LHCN-M2 (cell line): ENCODE measurements around the gene SLCO4A1. TPM values are rescaled to one million over a fixed set of nuclear protein-coding genes. Genes with fewer than 3 reads are reported as not detected.

Experiments
- DNase-seq: peaks from one replicate; pipeline ENCODE4 v3.0.0-alpha.2; 2012; ENCODE audit warnings: low read depth
- total RNA-seq: library from RNA; depleted of rRNA; stranded (reverse); fragments of >200 nt; gene quantifications from 2 replicates; pipeline ENCODE4 v1.2.3, GENCODE V29; 2014

The SLCO4A1 gene
- total RNA-seq, 1 experiment from 2014 or later = 0.17 TPM

DNA sequence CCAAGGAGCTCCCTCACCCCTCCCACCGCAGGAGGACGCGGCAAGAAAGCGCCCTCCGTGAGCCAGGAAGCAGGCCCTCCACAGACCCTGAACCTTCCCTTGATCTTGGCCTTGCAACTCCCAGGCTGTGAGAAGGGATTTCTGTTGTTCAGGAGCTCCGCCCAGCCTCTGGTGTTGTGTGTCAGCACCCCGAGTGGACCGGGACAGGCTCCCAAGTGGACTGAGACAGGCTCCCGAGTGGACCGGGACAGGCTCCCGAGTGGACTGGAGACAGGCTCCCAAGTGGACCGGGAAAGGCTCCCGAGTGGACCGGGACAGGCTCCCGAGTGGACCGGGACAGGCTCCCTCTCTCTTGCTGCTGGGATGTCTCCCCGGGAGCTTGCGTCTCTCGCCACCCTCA is 57.0 kb downstream of the SLCO4A1 start:
- DNase-seq = no peak

DNA sequence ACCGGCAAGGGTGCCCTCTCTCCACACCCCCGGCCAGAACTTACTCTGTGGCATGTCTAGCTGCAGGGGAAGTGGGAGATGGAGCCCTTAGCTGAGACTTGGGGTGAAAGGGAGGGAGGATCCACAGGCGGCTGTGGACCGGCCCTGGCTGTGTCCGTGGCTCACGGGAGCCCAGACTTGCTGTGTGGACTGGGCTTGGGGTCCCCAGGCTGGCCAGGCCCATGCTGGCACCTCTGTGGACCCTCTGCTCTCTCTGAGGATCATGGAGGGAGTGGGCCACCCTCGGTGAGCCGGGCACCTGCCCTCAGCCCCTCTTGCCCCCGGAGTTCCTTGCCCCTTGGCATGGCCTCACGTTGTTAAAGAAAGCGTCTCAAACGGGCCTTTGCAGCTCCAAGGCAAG is 57.4 kb downstream of the SLCO4A1 start:
- DNase-seq = no peak

- DNase-seq = no peak
Measured at GRCh38 chr20:62700261-62700930, 58.1 kb downstream of the SLCO4A1 start.

DNA sequence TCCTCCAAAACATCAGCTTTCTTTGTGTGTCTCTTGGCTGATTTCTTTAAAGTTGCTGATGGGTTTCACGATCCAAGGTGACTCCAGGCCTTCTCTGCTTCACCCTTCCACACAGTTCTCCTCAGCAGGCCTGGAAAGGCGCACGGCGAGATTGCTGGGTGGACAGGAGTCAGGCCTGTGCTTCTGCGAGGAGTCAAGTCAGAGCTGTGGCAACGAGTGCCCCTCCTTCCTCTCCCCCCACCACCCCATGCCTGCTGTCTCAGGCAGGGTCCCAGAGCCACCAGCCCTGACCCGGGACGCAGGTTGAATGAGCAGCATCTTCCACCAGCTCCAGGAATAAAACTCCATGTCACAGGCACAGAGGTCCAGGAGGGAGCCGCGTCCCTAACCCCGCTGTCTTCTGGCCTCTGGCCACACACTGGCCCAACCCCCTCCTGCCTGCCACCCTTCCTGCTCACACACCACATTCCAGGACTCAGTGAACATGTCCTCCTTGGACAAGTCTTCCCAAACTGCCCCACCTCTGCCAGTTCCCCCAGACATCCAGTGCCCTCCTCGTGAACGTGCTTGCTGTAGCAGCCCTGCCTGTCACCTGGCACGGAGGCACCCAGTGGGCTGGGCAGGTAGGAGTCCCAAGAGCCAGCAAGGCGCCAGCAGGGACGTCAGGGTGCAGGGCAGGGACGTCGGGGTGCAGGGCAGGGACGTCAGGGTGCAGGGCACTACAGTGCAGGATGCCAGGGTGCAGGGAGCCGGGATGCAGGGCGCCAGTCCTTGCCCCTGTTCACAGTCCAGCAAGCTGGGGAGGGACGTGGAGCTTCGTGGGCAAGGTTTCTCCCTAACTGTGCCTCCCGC is 59.1 kb downstream of the SLCO4A1 start:
- DNase-seq = no peak

GRCh38 chr20:62702013-62702300 is 59.7 kb downstream of the SLCO4A1 start:
- no peak for DNase-seq

- DNase-seq = peak; percentile 90
Measured at GRCh38 chr20:62702895-62703852, 60.9 kb downstream of the SLCO4A1 start.

GRCh38 chr20:62703853-62704228 is 61.5 kb downstream of the SLCO4A1 start:
- no peak for DNase-seq

DNA sequence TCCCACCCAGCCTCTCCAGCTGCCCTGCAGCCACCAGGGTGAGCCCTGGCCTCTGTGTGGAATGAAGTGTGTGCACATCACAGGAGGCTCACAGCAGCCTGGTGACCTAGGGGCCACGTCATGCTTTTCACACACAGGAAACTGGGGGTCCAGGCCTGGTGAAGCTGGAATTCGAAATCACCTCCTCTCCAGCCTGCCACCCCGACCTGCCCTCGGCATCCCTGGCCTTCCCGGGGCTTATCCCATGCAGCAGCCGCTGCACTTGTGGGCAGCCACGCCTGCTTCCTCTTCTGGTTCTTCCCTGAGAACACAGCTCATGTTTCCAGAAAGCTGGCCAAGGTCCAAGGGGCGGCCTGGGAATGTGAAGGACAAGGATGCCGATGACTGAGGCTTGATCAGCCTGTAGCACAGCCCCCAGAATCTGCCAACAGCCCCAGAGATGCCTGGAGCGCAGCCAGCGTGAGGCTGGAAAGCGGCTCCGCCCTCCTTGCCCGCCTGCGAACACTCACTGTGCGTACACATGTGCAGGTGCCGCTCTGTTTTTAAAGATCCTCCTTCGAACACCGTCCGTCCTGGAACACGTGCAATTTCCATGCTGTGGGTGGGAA is 62.1 kb downstream of the SLCO4A1 start:
- DNase-seq = peak; percentile 95

- DNase-seq = no peak
Measured at GRCh38 chr20:62705627-62706026, 63.3 kb downstream of the SLCO4A1 start.

DNA sequence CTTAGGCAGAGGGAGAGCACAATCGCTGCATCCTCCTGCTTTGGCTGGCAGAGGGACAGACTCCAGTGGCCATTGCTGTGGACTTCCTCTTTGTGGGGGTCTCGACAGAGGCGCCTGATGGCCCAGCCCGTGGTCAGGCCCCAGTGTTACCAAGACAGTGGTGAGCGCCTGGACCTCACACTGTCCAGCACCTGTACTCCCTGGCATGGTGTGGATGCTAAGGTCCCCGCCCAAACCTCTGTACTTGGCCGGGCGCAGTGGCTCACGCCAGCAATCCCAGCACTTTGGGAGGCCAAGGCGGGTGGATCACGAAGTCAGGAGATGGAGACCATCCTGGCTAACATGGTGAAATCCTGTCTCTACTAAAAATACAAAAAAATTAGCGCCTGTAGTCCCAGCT is 64.0 kb downstream of the SLCO4A1 start:
- no peak for DNase-seq

DNA sequence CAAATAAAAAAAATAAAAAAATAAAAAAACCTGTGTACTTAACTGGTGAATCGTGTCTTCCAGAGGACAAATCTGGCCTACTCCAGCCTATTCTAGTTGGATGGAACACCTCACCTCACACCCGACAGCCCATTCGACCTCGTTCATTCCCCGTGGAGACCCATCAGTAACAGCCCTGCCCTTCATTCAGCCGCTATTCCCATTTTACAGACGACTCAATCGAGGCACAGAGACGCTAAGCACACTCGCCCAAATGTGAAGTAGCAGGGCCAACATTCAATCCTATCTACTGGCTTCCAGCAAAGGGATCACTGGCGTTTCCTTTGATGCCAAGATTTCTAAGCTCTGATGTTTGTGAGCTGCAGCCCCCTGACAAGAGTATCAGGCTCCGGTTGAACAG is 64.6 kb downstream of the SLCO4A1 start:
- no peak for DNase-seq

DNA sequence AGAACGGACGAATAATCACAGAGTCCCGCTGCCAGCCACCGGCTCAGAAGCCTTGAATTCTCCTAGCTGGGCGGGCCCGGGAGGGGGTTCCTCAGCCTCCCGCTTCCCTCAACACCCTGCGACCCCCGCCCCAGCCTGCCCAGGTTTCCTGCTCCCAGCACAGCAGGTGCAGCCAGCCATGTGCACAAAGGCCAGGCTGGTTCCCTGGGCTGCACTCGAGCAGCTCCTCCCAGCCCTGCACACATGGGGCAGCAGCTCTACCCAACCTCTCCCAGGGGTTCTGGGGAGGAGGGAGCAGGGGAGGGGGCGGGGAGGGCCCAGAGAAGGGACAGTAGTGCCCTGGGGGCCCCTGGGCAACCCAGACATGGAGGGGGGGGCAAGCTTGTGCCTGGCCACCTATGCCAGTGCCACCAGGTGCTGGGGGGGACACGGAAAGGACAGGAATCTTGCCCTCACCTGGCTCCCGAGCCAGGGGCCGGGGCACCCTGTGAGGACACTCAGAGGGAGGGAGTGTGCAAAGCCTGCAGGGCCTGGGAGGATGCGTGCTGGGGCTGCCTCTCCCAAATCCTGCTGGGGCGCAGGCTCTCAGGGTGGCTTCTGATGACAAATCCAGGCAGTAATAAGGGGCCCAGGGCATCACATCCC is 65.1 kb downstream of the SLCO4A1 start:
- DNase-seq = no peak

- no peak for DNase-seq
Measured at GRCh38 chr20:62707921-62708521, 65.7 kb downstream of the SLCO4A1 start.

DNA sequence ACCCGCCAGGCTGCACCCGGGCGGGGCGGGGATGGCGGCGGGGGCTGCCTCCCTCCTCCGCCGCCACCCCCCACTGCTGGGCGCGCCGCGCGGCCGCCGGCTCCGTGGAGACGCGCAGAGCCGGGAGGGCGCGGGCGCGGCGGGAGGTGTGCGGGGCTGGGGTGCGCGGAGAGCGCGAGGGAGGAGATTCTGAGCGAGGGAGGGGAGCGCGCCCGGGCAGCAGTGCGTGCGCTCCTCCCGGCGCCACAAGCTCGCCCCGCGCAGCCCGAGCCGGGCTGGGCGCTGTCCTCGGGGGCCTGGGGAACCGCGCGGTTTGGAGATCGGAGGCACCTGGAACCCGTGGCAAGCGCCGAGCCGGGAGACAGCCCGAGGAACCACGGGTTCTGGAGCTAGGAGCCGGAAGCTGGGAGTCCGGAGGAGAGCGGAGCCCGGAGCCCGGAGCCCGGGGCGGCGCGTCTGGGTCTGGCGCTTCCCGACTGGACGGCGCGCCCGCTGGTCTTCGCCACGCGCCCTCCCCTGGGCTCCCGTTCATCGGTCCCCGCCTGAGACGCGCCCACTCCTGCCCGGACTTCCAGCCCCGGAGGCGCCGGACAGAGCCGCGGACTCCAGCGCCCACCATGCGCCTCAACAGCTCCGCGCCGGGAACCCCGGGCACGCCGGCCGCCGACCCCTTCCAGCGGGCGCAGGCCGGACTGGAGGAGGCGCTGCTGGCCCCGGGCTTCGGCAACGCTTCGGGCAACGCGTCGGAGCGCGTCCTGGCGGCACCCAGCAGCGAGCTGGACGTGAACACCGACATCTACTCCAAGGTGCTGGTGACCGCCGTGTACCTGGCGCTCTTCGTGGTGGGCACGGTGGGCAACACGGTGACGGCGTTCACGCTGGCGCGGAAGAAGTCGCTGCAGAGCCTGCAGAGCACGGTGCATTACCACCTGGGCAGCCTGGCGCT is 66.6 kb downstream of the SLCO4A1 start, which contains the start of gene NTSR1:
Gene NTSR1, plus strand, starts transcription at position 246 of the 946 bp plus-strand sequence. Its CDS starts 372 bp downstream, at position 618.
- DNase-seq = no peak

- DNase-seq = no peak
Measured at GRCh38 chr20:62709537-62709905, 67.2 kb downstream of the SLCO4A1 start.

DNA sequence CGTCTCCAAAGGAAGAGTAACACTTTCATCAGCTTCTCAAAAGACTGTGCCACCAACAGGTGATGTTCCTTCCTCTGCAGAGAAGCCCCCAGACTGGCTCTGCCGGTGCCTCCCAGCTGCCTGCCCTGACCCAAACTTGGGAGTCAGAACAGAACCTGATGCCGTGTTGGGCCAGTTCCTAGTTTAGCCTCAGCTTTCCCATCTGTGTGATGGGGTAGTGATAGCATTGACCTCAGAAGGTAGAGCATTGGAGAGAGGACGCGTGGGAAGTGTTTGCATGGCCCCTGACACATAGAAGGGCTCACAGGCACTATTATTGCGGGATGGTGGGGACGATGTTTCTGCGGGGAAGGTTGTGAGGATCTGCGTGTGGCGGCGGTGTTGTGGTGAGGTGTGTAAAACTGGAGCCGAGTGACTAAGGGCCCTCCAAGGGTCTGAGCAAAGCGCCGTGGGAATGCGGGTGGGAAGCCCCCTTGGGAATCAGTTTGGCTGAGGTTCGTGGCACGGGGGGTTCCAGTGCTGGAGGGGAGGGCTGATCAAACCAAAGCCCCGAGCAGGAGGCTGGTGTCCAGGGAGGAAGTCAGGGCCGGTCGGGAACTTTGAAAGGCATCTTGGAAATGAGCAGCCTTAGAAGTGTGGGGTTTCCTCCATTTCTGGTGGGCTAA is 68.0 kb downstream of the SLCO4A1 start:
- DNase-seq = no peak

GRCh38 chr20:62710886-62711702 is 68.8 kb downstream of the SLCO4A1 start:
- DNase-seq = no peak

- DNase-seq = no peak
Measured at GRCh38 chr20:62711703-62712101, 69.4 kb downstream of the SLCO4A1 start.
